Keratinocyte (primary cell): Measurements from ENCODE around the gene CPB1.

Source experiments
- EZH2 ChIP-seq: IDR thresholded peaks from one replicate; pipeline ENCODE4 v1.6.1; 2012; ENCODE audit warnings: inconsistent platforms, mild to moderate bottlenecking, low read length, moderate library complexity
- TF ChIP-seq, protein P1 (sequence below), 3 experiments: IDR thresholded peaks in 1 of 3; conservative IDR thresholded peaks in 1 of 3; optimal IDR thresholded peaks in 1 of 3; 2 replicates in 2 of 3; 3 replicates in 1 of 3; pipeline versions ENCODE3 to v1.5.1; 2011; ENCODE audit warnings: low read length in 3 of 3, mild to moderate bottlenecking in 3 of 3, moderate library complexity in 2 of 3, control low read depth in 1 of 3, inconsistent platforms in 1 of 3; ENCODE audit not compliant: insufficient read depth in 2 of 3; ENCODE audit errors: extremely low read depth in 1 of 3

- TF ChIP-seq, protein P1, sequence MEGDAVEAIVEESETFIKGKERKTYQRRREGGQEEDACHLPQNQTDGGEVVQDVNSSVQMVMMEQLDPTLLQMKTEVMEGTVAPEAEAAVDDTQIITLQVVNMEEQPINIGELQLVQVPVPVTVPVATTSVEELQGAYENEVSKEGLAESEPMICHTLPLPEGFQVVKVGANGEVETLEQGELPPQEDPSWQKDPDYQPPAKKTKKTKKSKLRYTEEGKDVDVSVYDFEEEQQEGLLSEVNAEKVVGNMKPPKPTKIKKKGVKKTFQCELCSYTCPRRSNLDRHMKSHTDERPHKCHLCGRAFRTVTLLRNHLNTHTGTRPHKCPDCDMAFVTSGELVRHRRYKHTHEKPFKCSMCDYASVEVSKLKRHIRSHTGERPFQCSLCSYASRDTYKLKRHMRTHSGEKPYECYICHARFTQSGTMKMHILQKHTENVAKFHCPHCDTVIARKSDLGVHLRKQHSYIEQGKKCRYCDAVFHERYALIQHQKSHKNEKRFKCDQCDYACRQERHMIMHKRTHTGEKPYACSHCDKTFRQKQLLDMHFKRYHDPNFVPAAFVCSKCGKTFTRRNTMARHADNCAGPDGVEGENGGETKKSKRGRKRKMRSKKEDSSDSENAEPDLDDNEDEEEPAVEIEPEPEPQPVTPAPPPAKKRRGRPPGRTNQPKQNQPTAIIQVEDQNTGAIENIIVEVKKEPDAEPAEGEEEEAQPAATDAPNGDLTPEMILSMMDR (optimal IDR thresholded peaks at IDR 0.05 in 1 of 3, IDR thresholded peaks at IDR 0.05 in 1 of 3, conservative IDR thresholded peaks at IDR 0.05 in 1 of 3; ENCODE audit: extremely low read depth in 1 of 3, insufficient read depth in 2 of 3, low read length in 3 of 3), result no peak
- TF ChIP-seq EZH2, result no peak
Measured at GRCh38 chr3:148865049-148865448, 37.4 kb downstream of the CPB1 start, which contains the start of gene CPA3.
